ENCODE measurements around the gene ASB16.

DNA sequence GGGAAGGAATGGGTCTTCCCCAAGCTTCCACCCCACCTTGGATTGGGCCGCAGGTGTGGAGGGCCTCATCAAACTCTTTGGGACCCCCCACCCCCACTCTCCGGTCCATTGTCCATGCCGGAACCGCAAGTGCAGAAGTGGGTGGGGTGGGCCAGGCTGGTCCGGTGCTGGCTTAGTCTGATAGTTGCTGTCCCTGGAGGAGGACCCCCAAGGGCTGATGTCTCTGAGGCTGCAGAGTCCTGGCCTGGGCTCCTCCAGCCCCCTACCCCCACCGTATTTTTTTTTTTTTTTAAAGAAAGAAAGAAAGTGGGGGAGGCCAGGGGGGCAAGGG, 36.3 kb downstream of the ASB16 start:
- no peak for TF ChIP-seq POLR2A (IDR thresholded peaks at IDR 0.05; ENCODE audit: low read length)
- no peak for TF ChIP-seq GATA1 (IDR thresholded peaks at IDR 0.05; ENCODE audit: low read depth, low read length)

Data from erythroblast (primary cell).